CD4-positive, alpha-beta T cell treated with Interleukin-2 at 100 ng/mL for 4 hours (primary cell): ENCODE measurements around the gene RGS7BP.
"Not testable (repeated sequence)": the region's sequence is repeated elsewhere in the genome, so short reads cannot be mapped to it uniquely, and the experiment has no call there.

Source experiments
- DNase-seq: peaks from one replicate; pipeline ENCODE4 v3.0.0-alpha.2; 2020; ENCODE audit warnings: low spot score

RGS7BP gene

DNA sequence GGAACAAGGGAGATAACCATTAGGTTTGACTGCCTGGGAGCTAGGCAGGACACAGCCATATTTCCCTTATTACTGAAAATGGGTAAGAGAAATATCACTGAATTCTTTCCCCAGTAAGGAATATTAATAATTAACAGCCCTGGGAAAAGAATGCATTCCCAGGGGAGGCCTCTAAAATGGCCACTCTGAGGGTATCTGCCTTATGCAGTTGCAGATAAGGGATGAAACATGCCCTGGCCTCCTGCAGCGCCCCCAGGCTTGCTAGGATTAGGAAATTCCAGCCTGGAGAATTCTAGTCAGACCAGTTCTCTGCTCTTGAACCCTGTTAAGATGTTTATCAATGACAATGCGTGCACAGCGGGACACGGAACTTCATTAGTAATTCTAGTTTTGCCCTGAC, 52.8 kb downstream of the RGS7BP start:
- DNase-seq = not testable (repeated sequence)

DNA sequence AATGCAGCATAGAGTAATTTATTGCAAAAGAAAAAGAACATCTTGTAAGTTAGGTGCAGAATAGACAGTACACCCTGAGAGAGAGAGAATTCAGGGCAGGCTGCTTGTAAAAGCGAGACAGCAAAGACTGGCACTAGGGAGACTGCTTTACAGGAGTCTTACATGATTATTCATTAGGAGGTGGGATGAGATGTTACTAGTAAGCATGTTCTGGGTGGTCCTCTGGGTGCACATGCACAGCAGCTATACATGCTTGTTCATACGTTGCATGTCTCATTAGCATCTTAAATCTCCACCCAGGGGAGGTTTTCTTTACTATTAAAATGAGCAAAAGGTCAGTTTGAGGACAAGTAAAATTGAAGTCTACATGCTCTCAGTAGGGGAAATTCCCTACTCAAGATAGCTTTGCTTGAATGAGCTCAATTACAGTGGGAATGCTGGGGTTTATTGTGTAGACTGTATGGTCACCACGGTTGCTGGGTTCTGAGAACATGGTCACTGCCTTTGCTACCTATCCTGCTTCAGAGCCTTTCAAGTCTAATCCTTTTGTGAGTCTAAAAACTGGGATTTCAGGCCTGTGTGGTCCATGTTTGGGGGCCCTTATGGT, 60.6 kb downstream of the RGS7BP start:
- no peak for DNase-seq

DNA sequence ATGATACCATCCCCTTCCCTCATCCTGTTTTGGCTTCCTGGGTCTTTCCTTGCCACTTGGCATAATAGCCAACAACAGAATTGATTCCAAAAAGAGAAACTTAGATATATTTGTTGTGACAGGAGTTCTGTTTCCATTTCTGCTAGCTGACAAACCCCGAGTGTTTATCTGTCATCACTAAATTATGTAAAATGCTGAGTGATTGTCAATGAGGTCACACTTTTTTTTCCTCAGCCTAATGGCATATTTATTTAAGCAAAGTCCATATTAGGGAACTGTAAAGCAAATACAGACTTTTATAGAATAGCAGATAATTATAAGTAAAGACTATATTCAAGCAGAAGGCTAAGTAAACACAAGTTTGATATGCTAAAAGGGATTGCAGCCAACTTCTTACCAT, 64.0 kb downstream of the RGS7BP start:
- DNase-seq = no peak

DNA sequence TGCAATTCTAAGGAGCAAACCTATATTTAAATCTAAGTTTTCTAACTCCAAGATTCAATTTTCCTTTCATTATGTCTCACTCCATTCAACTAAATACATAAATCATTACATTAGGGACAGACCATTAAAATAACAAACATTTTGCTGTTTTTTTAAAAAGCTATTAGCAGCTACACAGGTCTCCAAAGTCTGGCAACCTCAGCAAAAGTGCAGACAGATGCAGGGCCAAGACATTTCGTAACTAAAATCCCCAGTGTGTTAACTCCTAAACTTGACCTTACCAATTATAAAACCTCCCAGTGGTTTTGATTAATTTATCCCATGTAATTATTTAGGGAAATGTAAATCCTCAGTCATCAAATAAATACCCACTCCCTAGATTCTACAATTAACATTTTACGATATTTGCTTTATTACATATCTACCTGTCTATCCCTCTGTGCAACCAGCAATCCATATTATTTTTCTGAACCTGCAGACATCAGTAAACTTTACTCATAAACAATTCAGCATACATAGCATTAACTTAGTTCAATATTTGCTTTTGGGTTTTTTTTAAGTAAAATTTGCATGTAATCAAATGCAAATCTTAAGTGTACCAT, 64.7 kb downstream of the RGS7BP start:
- no peak for DNase-seq

DNA sequence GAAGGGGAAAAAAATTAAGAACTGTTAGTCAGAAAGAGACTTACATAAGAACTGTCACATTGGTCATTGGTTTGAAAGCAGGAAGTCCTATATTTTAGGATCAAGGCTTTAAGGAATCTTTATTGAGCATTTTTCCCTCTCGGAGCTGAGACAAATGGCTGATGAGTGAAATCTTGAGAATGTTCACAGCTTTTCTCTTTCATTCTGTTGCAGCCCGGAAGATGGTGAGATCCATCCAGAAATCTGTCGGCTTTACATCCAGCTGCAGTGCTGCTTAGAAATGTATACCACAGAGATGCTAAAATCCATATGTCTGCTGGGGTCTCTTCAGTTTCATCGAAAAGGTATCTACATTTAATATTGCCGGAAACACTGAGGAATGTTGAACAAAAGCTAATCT, 69.7 kb downstream of the RGS7BP start:
- DNase-seq = no peak

DNA sequence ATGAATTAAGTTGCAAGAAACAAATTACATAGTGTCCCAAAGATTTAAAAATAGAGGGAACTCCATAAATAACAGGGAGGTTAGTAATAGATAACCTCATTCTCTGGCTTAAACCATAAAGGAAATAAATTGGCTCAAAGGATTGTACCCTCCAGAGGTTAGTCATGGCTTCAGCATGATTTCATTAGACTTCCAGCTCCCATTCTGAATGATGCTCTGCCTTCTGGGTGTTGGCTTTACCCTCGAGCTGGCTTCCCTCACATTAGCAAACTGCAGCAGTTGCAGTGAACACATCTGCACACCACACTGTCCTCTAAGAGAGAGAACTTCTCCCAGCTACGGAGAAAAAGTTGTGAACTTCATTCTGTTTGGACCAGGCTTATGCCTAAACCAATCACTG, 70.4 kb downstream of the RGS7BP start:
- DNase-seq = no peak

DNA sequence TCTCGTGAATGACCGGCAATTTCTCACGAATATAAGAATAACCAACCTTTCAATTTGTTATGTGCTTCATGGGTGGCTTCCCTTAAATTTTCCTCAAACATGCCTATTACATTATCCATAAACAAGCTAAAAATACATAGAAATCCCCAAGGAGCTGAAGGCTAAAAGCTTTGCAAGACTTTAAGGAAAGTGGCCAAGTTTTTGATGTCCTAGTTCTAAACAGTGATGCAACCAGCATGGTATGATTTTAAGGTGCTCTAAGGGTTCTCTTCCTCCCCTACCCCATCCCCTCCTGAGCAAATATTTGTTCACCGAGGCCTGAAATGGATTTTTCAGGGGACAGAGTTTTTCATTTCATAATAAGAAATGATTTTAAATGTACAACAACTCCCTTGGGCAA, 79.8 kb downstream of the RGS7BP start:
- DNase-seq = no peak

DNA sequence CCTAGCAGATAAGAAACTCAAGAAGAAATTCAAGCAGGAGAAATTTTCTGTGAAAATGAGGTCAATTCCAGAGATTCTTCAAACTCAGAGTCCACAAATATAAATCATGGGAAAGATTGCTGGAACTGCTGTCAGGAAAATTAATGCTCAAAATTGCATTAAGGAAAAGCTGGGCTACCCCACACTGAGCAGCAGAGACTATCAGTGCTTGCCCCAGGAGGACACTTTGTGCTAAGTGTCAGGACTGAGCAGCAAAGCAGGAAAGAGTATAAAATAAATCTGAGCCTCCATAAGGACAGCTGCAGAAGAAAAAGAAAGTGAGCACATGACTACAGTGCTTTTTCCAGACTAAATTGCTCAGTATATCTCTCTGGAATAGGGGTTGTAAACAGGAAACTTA, 81.6 kb downstream of the RGS7BP start:
- no peak for DNase-seq

DNA sequence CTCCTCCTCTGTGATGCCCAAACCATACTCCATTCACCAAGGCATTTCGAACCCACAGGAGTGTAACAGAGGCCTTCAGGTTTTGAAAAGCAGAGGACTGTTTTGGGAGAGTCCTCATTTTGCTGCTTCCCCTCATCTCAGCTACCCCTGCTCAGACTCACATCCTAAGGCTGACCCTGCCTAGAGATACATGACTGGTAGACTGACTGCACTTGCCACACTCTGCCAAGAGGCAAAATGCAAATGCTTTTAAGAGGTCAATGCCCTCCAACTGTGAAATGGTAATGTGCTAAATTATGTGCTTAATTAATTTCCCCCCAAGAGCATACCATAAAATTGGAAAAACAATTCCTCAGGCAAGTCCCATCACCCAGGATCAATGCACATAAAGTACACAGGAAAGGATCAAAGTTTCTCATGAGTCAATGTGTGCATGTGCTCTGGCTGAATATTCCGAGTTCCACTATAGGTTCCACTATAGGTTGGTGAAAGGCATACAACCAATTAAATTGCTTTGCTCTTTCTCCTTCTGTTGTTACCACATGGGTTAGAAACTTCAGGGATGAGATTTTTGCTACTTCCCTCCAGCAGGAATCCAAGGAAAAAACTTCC, 87.0 kb downstream of the RGS7BP start:
- DNase-seq = no peak

DNA sequence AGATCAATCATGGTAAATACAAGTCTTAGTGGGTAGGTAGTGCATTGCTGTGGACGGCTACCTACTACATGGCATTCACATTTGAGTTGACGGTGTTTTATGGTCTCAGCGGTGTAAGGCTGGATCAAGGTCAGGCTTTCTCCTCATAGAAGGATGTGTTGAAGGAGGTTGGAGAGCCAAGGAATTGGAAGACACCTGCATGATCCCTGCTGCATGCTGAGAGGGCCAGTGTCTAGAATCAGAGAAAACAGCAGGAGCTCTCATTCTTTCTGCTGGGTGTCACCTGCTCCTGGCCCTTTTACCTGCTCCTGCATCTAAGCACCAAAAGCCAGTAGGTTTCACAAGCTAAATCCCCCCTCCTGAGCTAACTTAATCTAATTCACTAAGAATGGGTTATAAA, 88.2 kb downstream of the RGS7BP start:
- no peak for DNase-seq

DNA sequence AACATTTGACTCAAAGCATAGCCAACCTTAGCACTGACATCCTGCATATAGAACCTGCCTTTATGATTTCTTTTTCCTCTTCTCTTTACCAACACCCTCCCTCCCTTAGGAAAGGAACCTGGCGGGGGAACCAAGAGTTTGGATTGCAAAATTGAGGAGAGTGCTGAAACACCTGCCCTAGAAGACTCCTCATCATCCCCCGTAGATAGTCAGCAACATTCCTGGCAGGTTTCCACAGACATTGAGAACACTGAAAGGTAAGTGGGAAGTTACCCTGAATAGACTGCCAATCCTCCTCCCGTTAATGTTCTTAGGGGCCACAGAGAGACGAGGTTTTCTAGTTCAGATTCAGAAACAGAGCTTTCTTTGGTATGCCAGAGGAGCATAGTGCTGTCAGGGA, 88.8 kb downstream of the RGS7BP start:
- no peak for DNase-seq

DNA sequence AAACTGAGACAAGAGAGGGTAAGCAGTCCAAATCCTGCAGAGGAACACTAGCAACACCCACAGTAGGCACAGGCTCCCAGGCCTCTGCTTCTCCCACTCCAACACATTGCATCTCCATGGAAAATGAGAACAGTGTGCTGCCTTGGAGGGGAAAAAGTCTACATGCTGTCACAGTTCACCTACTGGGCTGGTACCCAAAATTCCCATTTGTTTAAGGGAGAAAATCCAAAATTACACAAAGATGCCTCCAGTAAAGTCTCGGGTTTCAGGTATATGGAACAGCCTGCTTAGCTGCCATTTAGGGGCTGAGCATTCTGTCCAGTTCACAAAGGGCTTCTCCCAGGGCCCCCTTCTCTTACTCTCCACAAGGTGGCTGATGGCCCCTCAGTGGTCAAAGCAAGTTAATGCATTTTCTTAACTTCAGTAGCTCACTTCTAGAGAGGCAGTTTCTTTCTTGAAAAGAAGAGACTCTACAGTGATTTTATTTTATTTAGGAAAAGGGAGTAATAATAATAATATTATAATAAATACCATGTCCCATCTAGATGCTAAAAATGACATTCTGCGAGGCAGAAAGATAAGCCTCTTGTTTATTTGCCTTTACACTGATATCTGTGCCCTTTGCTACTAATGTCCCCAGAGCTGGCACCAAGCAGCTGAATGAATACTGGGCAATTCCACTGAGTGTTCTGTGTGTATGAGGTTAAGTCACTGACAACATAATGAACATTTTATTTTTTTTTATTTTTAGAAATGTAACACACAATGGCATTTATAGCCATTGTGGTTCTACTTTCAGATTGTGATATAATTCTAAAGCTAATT, 89.4 kb downstream of the RGS7BP start:
- no peak for DNase-seq

DNA sequence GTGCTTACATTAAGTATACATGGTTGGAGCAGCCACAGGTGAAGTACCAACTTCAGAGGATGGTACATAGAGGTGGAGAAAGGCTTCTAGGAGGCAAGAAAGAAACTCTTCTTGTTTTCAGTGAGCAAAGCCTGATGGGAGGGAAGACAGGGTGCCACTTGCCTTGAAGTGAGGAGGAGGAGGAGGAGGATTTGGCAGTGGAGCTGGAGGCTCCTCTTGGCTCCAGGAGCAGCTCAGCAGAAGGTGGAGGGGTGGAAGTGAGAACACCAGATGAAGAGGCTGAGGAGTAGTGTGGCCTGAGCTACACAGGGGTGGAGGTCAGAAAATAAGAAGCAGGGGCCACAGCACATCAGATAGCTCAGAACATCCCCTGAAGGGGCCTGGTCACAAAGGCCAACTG, 93.4 kb downstream of the RGS7BP start:
- no peak for DNase-seq

DNA sequence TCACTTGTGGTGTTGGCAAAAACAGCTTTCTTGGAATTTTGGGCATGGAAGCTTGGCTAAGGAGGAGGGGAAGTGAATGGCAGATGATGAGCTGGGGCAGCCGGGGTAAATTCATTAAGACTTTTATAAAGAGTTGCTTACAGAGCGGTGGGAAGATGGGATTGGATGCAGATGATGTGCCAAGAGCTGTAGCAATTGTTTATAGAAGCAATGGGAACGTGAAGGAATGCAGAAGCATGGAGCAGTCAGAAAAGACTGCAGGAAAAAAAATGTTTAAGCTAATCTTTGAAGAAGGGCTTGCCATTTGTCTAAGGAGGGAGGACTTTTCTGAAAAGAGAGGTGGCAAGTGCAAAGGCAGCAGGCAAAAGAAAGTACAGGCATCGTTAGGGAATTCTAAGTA, 97.9 kb downstream of the RGS7BP start:
- no peak for DNase-seq

DNA sequence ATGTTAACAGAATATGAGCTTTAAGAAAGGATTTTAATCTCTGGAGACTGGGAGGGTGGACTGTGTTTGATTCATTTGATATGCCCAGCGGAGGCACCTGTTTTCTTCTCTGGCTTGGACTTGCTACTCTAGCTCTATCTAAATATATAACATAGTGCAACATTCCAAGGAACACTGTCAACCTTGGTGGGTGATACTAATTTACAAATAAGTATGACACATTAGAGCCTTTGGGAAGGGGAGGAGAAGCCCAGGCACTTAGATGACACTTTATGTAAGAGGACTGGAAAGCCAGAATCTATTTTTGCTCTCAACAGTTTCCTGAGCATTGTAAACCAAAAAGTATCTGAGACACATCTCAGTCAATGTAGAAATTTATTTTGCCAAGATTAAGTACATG, 101.1 kb downstream of the RGS7BP start:
- DNase-seq = no peak

DNA sequence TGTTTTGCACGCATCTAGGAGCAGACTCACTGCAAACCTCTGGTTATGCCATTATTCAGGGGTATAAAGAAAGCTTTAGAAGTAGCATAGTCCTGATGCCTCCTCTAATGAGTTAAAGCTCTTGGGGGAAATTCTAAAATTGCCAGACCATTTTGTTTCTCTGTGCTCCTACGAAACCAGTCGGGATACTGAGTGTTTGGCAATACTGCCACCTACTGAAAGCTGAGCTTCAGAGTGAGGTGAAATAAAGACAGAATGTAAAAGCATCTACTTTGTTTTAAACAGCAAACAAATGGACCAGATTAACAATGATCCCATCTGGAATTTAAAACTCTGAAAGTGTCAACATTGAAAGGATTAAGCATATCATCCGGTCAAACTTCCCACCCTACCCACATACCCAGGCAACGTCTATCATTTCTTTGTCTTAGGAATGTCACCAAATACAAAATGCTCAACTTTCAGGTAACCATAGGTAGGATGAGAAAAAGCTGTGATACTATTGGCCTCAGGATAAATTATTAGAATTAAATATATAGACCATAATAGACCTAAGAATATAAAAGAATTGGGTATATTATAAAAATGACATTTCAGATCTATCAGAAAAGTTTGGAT, 106.6 kb downstream of the RGS7BP start:
- no peak for DNase-seq

DNA sequence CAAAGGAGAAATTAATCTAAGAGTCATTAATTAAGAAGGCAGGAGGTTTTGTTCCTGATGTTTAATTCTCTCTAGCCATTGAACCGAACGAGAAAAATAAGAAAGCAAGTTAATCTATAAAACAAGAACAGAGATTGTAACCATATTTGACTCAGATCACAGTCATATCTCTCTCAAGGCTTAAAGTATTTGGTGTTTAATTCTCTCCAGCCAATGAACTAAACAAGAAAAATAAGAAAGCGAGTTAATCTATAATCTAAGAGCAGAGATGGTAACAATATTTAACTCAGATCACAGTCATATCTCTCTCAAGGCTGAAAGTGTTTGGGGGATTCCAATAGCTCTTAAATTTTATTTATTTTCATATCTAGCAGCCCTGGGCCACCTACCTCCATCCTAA, 110.1 kb downstream of the RGS7BP start:
- no peak for DNase-seq

DNA sequence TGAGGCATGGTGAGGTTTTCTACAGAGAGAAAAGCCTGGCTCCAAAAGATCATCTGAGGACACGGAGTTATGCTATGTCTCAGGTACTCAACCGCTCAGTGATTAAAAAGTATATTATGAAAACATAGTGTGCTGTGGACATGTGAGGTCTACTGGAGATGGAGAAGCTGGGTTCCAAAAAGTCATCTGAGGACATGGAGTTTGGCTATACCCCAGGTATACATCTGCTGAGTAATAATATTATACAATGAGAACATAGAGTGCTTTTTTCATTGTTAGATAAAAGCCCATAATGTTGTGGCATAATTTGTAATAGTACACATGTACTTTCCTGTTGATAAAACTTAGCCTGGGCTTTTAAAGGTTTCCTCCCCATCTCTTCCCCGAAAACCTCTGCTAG, 113.8 kb downstream of the RGS7BP start:
- DNase-seq = no peak

DNA sequence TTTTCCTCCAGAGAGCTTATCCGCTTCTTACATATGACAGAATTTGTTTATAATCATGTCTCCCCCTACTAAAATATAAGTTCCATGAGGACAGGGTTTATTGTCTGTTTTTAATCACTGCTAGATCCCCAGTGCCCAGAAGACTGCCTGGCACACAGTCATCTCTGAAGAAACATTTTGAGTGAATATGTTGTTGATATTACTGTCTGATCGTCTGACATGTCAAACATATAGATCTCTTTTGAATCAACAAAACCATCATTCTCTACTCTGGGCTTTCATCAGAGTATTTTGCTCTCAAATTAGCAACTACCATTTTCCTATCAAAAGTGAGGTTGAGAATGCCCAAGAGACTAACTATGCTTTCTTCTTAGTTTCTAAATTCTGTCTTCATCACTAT, 117.2 kb downstream of the RGS7BP start:
- no peak for DNase-seq

DNA sequence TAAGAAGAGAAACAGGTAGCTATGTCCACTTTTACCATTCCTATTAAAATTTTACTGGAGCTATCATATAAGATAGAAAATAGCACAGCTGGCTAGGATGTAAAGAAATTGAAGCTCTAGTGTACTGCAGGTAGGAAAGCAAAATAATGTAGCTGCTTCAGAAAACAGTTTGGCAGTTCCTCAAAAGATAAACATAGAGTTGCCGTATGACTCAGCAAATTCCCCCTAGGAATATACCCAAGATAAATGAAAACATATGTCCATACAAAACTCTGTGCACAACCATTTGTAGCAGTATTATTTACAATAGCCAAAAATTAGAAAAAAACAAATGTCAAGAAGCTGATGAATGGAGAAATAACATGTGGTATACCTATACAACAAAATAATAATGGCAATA, 119.9 kb downstream of the RGS7BP start:
- no peak for DNase-seq

DNA sequence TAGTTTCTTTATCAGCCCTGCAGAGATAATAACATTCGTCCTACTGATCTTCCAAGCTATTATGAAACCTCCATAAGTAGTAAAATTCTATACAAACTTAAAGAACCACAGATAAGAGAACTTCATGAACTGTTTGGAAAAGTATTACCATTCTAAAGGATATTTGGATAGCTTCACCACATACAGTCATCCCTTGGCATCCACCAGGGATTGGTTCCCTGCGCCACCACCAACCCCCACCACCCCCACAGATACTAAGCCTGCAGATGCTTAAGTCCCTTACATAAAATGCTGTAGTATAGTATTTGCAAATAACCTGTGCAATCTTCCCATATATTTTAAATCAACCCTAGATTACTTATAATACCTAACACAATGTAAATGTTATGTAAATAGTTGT, 123.1 kb downstream of the RGS7BP start:
- no peak for DNase-seq

DNA sequence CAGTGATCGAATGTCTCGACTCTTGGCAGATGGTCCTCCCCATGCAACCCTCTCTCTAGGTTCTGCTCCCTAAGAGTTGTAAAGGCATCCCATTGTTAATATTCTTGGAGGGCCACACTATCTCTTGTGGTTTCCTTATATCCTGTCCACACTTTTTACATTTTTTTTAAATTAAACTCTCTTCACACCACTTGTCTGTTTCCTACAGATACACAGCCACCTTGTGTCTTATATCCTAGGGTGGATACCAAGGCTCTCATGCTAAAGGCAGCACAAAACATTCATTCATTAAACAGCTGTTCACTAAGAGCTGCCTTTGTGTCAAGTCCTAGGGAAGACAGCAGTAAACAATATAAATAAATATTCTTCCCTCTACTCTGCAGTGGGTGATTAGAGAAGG, 124.0 kb downstream of the RGS7BP start:
- no peak for DNase-seq

DNA sequence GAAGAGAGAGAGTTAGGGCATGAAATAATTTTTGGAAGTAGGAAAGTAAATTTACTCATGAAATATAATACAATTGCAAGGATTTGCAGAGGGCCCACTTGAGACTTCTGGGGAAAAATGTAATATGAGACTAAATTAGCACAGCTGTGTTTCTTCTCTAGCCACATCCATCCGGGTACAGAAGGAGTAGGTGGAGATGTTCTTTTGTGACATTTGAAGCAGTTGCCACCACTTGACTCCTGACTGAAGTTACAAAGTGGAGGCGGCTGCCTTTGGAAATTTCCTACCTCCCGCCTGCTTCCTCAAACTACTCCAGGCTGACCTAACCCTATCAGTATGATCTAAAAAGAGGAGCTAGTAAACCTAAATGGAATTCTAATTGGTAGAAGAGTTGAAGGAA, 126.4 kb downstream of the RGS7BP start:
- DNase-seq = no peak
